Hindlimb muscle (tissue), 1 donor: ENCODE measurements around the gene HTR3B. TPM values are rescaled to one million over a fixed set of nuclear protein-coding genes. Genes with fewer than 3 reads are reported as not detected.

ENCODE experiments used
- DNase-seq: peaks from one replicate; pipeline ENCODE4 v3.0.0-alpha.2; 2013
- polyA plus RNA-seq: library from polyadenylated mRNA; unstranded; fragments of 120-200 nt; gene quantifications from one replicate; pipeline ENCODE4 v1.2.1, GENCODE V29; 2013; ENCODE audit not compliant: insufficient read length

The HTR3B gene
- polyA plus RNA-seq, 1 donor = 0.09 TPM

- no peak for DNase-seq
These were observed 88.0 kb downstream of the HTR3B start for GRCh38 chr11:113992459-113993110.

- no peak for DNase-seq
These were observed 89.7 kb downstream of the HTR3B start for GRCh38 chr11:113994077-113994954.

Other genes with a start within 250 kb of the HTR3B start
- gene TMPRSS5, start 198.5 kb upstream of the HTR3B start, polyA plus RNA-seq = 1.7 TPM
- 14.5 TPM for gene ZW10, start 131.1 kb upstream of the HTR3B start, polyA plus RNA-seq
- 0.62 TPM for gene CLDN25, start 125.0 kb upstream of the HTR3B start, polyA plus RNA-seq
- 94.2 TPM for gene USP28, start 29.2 kb upstream of the HTR3B start, polyA plus RNA-seq
- gene HTR3A, start 70.3 kb downstream of the HTR3B start, polyA plus RNA-seq = not detected
- 5.5 TPM for gene ZBTB16, start 154.9 kb downstream of the HTR3B start, polyA plus RNA-seq